HG03025 (cell line): ENCODE measurements around the gene ITPA.

Experiments used
- ATAC-seq: cut with Tn5 transposase; IDR thresholded peaks from one replicate; pipeline ENCODE4 v1.9.1; 2021; ENCODE audit warnings: mild to moderate bottlenecking, moderate library complexity; ENCODE audit not compliant: unreplicated experiment, low FRiP score

Gene ITPA

GRCh38 chr20:3226093-3226492, 16.8 kb downstream of the ITPA start:
- ATAC-seq = no peak

GRCh38 chr20:3226864-3227263, 17.6 kb downstream of the ITPA start:
- ATAC-seq = no peak

- ATAC-seq = no peak
Measured at GRCh38 chr20:3227506-3227905, 18.2 kb downstream of the ITPA start.

GRCh38 chr20:3227936-3228749, 18.8 kb downstream of the ITPA start:
- no peak for ATAC-seq

- no peak for ATAC-seq
Measured at GRCh38 chr20:3228750-3229032, 19.4 kb downstream of the ITPA start.

GRCh38 chr20:3229158-3229557, 19.9 kb downstream of the ITPA start:
- no peak for ATAC-seq

GRCh38 chr20:3229798-3230197, 20.5 kb downstream of the ITPA start:
- no peak for ATAC-seq

GRCh38 chr20:3231116-3231515, 21.8 kb downstream of the ITPA start:
- ATAC-seq = no peak

GRCh38 chr20:3231889-3232588, 22.7 kb downstream of the ITPA start:
- no peak for ATAC-seq

GRCh38 chr20:3233131-3233990, 24.1 kb downstream of the ITPA start:
- ATAC-seq = no peak

- no peak for ATAC-seq
Measured at GRCh38 chr20:3233991-3234498, 24.7 kb downstream of the ITPA start.

GRCh38 chr20:3235666-3236324, 26.5 kb downstream of the ITPA start:
- ATAC-seq = no peak

- no peak for ATAC-seq
Measured at GRCh38 chr20:3237011-3237957, 28.0 kb downstream of the ITPA start.

- no peak for ATAC-seq
Measured at GRCh38 chr20:3237958-3238615, 28.8 kb downstream of the ITPA start.

- no peak for ATAC-seq
Measured at GRCh38 chr20:3238616-3239025, 29.3 kb downstream of the ITPA start.

GRCh38 chr20:3239026-3239866, 29.9 kb downstream of the ITPA start, which contains the start of gene SLC4A11:
SLC4A11 (minus strand) TSS chr20:3239190; CDS start chr20:3239137, 53 bp downstream.
- ATAC-seq = no peak

GRCh38 chr20:3239867-3240775, 30.8 kb downstream of the ITPA start:
- ATAC-seq = no peak
